Measurements from ENCODE around the gene FHAD1. TPM values are rescaled to one million over a fixed set of nuclear protein-coding genes. Genes with fewer than 3 reads are reported as not detected.
"Not testable (repeated sequence)": the region's sequence is repeated elsewhere in the genome, so short reads cannot be mapped to it uniquely, and the experiment has no call there.

FHAD1 gene
- total RNA-seq, 1 donor from 2014 or later = 2.1 TPM

DNA sequence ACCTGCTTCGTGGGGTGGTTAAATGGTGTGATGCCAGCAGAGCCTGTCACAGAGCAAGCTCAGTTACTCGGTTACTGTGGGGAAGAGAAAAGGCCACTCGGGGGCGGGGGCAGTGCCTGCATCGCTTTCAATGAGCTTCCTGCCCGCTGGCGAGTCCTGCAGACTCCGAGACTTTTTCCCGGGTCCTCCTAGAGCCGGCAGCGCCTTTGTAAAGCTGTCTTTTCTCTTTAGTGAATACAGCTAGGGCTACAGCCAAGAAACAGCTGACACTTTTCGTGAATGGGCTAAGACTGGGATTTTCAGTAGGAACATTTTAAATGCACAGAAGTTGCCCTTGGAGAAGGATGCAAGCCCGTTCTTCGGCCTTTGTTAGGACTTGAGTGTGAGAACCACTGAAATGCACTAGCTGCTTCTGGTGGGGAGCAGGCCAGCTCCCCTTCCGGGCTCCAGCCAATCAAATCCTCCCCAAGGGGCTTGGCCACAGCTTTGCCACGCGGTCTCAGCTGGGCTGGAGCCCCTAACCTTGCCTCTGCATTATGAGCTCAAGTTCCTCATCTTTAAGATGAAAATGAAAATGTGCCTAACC lies 139.2 kb downstream of the FHAD1 start:
- Histone ChIP-seq H3K27me3 (ENCODE audit: control insufficient read depth in 3 of 3, insufficient read depth in 3 of 3, low read length in 3 of 3) (peaks cover 26 to 43% (median 40%) of the 10 kb centered on the region in 3 donors), H3K27ac (ENCODE audit: low read depth, low read length) (no peak overlapping the region), H3K4me3 (ENCODE audit: low read length in 3 of 3) (no peak overlapping the region), H3K4me1 (ENCODE audit: control insufficient read depth in 3 of 3, insufficient read depth in 3 of 3, low read length in 3 of 3) (peaks cover 0 to 3% (median 0%) of the 10 kb centered on the region in 3 donors), H3K9me3 (ENCODE audit: control insufficient read depth in 3 of 3, low read length in 3 of 3) (no peaks in the 10 kb centered on the region), H3K9ac (ENCODE audit: low read depth in 1 of 3, low read length in 3 of 3) (no peak overlapping the region), H3K36me3 (ENCODE audit: control insufficient read depth in 3 of 3, insufficient read depth in 3 of 3, low read length in 3 of 3) (no peaks in the 10 kb centered on the region)

DNA sequence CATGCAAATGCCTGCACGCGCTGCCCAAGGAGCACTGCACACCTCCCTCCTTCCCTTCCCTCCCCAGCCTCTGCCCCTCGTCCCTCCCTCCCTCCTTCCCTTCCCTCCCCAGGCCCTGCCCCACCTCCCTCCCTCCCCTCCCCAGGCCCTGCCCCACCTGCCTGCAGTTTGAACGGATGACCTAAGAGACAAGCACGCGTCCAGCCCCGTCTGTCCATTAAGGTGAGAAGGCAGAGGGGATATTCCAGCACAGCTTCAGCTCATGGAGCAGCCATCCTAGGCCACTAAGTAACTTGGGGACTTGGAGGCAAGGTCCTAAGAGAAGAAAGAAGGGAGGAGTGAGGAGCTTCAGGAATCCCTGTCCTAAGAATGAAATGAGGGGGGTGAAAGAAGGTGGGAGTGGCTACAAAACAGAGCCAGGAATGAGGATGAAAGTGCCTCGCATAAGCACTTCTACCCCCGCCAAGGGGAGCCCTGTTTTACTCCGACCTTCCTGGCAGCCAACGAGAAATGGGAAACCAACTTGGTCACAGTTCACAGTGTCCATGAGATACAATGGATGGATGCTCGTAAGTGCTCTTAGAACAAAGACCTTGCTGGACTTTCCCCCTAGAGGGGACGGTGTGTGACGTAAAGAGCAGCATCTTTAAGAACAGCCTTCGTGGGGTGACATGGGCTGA lies 141.3 kb downstream of the FHAD1 start:
- H3K4me3 ChIP-seq (ENCODE audit: low read length in 3 of 3) = no peak overlapping the region
- H3K27ac ChIP-seq (ENCODE audit: low read depth, low read length) = no peak overlapping the region
- H3K4me1 ChIP-seq (ENCODE audit: control insufficient read depth in 3 of 3, insufficient read depth in 3 of 3, low read length in 3 of 3) = peaks cover 0 to 3% (median 0%) of the 10 kb centered on the region in 3 donors
- H3K9me3 ChIP-seq (ENCODE audit: control insufficient read depth in 3 of 3, low read length in 3 of 3) = no peaks in the 10 kb centered on the region
- peaks cover 26 to 41% (median 34%) of the 10 kb centered on the region in 3 donors for H3K27me3 ChIP-seq (ENCODE audit: control insufficient read depth in 3 of 3, insufficient read depth in 3 of 3, low read length in 3 of 3)
- H3K36me3 ChIP-seq (ENCODE audit: control insufficient read depth in 3 of 3, insufficient read depth in 3 of 3, low read length in 3 of 3) = no peaks in the 10 kb centered on the region
- no peak overlapping the region for H3K9ac ChIP-seq (ENCODE audit: low read depth in 1 of 3, low read length in 3 of 3)

DNA sequence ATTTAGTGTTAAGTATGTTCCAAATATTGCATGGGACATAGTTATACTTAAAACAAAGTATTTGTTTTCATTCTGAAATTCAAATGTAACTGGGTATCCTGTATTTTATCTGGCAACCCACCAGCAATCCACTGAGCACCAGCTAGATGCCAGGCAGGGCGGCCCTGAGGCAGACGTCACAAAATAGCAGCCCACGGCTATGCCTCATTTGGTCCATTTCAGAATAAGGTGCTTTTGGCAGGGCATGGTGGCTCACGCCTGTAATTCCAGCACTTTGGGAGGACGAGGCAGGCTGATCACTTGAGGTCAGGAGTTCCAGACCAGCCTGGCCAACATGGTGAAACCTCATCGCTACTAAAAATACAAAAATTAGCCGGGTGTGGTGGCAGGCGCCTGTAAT lies 142.8 kb downstream of the FHAD1 start:
- not testable (repeated sequence) for H3K4me3 ChIP-seq (ENCODE audit: low read length in 3 of 3); H3K9me3 ChIP-seq (ENCODE audit: control insufficient read depth in 3 of 3, low read length in 3 of 3); H3K36me3 ChIP-seq (ENCODE audit: control insufficient read depth in 3 of 3, insufficient read depth in 3 of 3, low read length in 3 of 3); H3K4me1 ChIP-seq (ENCODE audit: control insufficient read depth in 3 of 3, insufficient read depth in 3 of 3, low read length in 3 of 3); H3K27ac ChIP-seq (ENCODE audit: low read depth, low read length); H3K9ac ChIP-seq (ENCODE audit: low read depth in 1 of 3, low read length in 3 of 3)
- peaks cover 20 to 26% (median 21%) of the 10 kb centered on the region in 3 donors for H3K27me3 ChIP-seq (ENCODE audit: control insufficient read depth in 3 of 3, insufficient read depth in 3 of 3, low read length in 3 of 3)

DNA sequence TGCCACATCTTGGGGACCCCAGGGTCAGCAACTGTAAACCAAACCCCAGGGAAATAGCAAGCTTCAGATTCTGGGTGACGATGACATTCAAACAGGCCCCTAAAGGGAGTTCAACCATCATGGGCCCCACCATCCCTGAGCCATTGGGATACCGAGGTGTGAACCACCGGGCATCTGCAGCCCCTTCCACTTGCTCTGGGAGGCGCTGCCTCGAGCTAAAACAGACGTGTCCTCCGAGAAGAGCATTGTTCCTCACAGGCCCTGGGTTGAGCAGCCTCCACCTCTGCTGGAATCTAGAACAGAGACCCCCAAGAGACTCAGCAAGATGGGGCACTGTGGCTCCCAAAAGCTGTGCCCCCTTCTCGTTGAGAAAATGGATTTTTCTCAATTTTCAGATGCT lies 143.6 kb downstream of the FHAD1 start:
- peaks cover 17 to 26% (median 18%) of the 10 kb centered on the region in 3 donors for H3K27me3 ChIP-seq (ENCODE audit: control insufficient read depth in 3 of 3, insufficient read depth in 3 of 3, low read length in 3 of 3)
- no peak overlapping the region for H3K9ac ChIP-seq (ENCODE audit: low read depth in 1 of 3, low read length in 3 of 3)
- H3K4me3 ChIP-seq (ENCODE audit: low read length in 3 of 3) = no peak overlapping the region
- no peaks in the 10 kb centered on the region for H3K36me3 ChIP-seq (ENCODE audit: control insufficient read depth in 3 of 3, insufficient read depth in 3 of 3, low read length in 3 of 3)
- no peak overlapping the region for H3K27ac ChIP-seq (ENCODE audit: low read depth, low read length)
- H3K9me3 ChIP-seq (ENCODE audit: control insufficient read depth in 3 of 3, low read length in 3 of 3) = no peaks in the 10 kb centered on the region
- H3K4me1 ChIP-seq (ENCODE audit: control insufficient read depth in 3 of 3, insufficient read depth in 3 of 3, low read length in 3 of 3) = peaks cover 0 to 3% (median 0%) of the 10 kb centered on the region in 3 donors

DNA sequence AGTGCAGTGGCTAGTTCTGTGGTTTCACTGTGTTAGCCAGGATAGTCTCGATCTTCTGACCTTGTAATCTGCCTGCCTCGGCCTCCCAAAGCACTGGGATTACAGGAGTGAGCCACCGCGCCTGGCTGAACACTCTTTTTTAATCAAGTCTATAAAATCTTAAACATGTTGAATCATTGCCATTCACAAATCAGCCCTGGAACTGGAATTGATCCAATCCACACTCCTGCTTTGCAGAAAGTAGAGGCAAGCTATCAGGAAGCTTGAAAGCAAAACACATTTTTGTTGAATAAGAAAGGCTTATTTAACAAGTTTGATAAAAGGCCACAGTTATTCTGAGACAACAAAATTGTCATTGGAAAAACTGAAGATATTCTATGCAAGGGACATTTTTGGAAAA lies 144.3 kb downstream of the FHAD1 start:
- H3K9me3 ChIP-seq (ENCODE audit: control insufficient read depth in 3 of 3, low read length in 3 of 3) = no peaks in the 10 kb centered on the region

DNA sequence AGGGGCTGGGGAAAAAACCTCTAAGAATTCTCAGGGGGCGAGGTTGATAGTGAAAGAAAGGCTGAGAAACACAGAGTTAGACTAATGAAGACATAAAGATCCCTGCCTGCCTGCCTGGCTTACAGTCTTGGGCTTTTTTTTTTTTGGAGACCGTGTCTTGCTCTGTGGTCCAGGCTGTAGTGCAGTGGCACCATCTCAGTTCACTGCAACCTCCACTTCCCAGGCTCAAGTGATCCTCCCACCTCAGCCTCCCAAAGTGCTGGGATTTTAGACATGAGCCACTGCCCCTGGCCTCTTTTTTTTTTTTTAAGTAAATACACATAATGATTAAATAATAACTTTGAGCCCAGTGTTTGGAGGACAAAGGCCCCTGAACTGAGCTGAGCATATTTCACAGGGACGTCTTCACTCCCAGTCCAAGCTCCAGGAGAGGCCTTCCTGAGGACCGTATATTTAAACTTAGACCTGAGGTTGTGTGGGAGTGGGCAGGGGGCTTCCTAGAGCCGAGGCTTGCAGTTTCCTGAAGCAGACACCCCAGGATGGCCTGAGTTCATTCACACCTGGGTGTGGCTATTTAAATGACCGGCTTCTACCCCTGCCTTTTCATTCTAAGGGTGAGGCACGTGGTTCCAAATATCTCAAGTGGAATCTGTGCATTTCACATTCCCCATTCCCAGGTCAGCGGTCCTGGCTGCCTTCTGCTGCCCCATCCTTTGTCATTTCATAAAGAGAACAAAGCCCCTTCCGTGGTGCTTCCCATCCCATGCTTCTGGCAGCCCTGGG lies 146.6 kb downstream of the FHAD1 start:
- H3K36me3 ChIP-seq (ENCODE audit: control insufficient read depth in 3 of 3, insufficient read depth in 3 of 3, low read length in 3 of 3) = no peaks in the 10 kb centered on the region
- no peak overlapping the region for H3K27ac ChIP-seq (ENCODE audit: low read depth, low read length)
- H3K4me1 ChIP-seq (ENCODE audit: control insufficient read depth in 3 of 3, insufficient read depth in 3 of 3, low read length in 3 of 3) = no peaks in the 10 kb centered on the region
- no peak overlapping the region for H3K4me3 ChIP-seq (ENCODE audit: low read length in 3 of 3)
- peaks cover 2 to 7% (median 5%) of the 10 kb centered on the region in 3 donors for H3K27me3 ChIP-seq (ENCODE audit: control insufficient read depth in 3 of 3, insufficient read depth in 3 of 3, low read length in 3 of 3)
- no peaks in the 10 kb centered on the region for H3K9me3 ChIP-seq (ENCODE audit: control insufficient read depth in 3 of 3, low read length in 3 of 3)
- H3K9ac ChIP-seq (ENCODE audit: low read depth in 1 of 3, low read length in 3 of 3) = no peak overlapping the region

More for the DNA sequence above, 144.3 kb downstream of the FHAD1 start:
- H3K27ac ChIP-seq (ENCODE audit: low read depth, low read length) = no peak overlapping the region
- H3K27me3 ChIP-seq (ENCODE audit: control insufficient read depth in 3 of 3, insufficient read depth in 3 of 3, low read length in 3 of 3) = peaks cover 10 to 20% (median 13%) of the 10 kb centered on the region in 3 donors
- H3K4me1 ChIP-seq (ENCODE audit: control insufficient read depth in 3 of 3, insufficient read depth in 3 of 3, low read length in 3 of 3) = no peaks in the 10 kb centered on the region
- no peak overlapping the region for H3K4me3 ChIP-seq (ENCODE audit: low read length in 3 of 3)
- H3K36me3 ChIP-seq (ENCODE audit: control insufficient read depth in 3 of 3, insufficient read depth in 3 of 3, low read length in 3 of 3) = no peaks in the 10 kb centered on the region
- H3K9ac ChIP-seq (ENCODE audit: low read depth in 1 of 3, low read length in 3 of 3) = no peak overlapping the region

DNA sequence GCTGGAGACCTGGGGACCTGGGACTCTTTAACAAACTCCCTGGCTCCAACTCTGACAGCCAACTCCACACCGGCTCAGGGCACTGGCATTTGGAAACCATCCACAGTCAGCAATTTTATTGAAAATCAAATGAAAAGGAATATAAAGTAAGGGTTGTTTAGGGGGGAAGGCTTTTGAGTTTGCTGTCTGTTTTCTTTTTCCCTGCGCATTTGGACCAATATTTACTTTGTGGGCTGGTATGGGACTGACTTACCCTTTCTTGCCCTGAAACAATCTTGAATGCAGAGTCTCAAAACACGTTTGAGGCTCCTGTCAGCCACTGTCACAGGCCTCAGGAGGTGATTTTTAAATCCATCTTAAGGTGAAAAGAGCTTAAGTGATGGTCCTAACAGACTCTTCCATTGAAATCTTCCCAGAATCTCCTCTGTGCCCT lies 147.3 kb downstream of the FHAD1 start:
- no peak overlapping the region for H3K4me3 ChIP-seq (ENCODE audit: low read length in 3 of 3)
- H3K9ac ChIP-seq (ENCODE audit: low read depth in 1 of 3, low read length in 3 of 3) = no peak overlapping the region
- peaks cover 0 to 5% (median 0%) of the 10 kb centered on the region in 3 donors for H3K27me3 ChIP-seq (ENCODE audit: control insufficient read depth in 3 of 3, insufficient read depth in 3 of 3, low read length in 3 of 3)

DNA sequence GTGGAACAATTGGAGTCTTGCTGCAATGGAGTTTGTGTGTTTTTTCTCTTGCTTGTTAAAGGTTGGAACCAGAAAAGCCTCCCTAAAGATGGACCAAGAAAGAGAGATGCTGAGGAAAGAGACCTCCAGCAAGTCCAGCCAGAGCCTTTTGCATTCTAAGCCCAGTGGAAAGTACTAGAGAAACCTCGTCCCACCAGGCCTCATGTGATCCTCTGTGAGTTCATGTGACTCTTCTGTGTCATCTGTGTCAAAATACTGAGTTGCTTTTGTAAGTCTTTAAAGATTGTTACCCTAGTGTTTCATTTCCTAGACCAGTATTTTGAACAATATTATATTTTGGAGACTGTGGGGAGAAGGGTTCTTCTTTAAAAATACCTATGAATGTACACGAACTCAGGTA lies 150.2 kb downstream of the FHAD1 start:
- H3K36me3 ChIP-seq (ENCODE audit: control insufficient read depth in 3 of 3, insufficient read depth in 3 of 3, low read length in 3 of 3) = no peaks in the 10 kb centered on the region
- H3K9me3 ChIP-seq (ENCODE audit: control insufficient read depth in 3 of 3, low read length in 3 of 3) = peaks cover 3 to 6% (median 5%) of the 10 kb centered on the region in 3 donors
- H3K27ac ChIP-seq (ENCODE audit: low read depth, low read length) = no peak overlapping the region
- no peaks in the 10 kb centered on the region for H3K4me1 ChIP-seq (ENCODE audit: control insufficient read depth in 3 of 3, insufficient read depth in 3 of 3, low read length in 3 of 3)
- H3K4me3 ChIP-seq (ENCODE audit: low read length in 3 of 3) = no peak overlapping the region
- H3K9ac ChIP-seq (ENCODE audit: low read depth in 1 of 3, low read length in 3 of 3) = no peak overlapping the region
- H3K27me3 ChIP-seq (ENCODE audit: control insufficient read depth in 3 of 3, insufficient read depth in 3 of 3, low read length in 3 of 3) = peaks cover 0 to 5% (median 0%) of the 10 kb centered on the region in 3 donors

More for the DNA sequence above, 147.3 kb downstream of the FHAD1 start:
- Histone ChIP-seq H3K9me3 (ENCODE audit: control insufficient read depth in 3 of 3, low read length in 3 of 3) (no peaks in the 10 kb centered on the region), H3K36me3 (ENCODE audit: control insufficient read depth in 3 of 3, insufficient read depth in 3 of 3, low read length in 3 of 3) (no peaks in the 10 kb centered on the region), H3K4me1 (ENCODE audit: control insufficient read depth in 3 of 3, insufficient read depth in 3 of 3, low read length in 3 of 3) (no peaks in the 10 kb centered on the region), H3K27ac (ENCODE audit: low read depth, low read length) (no peak overlapping the region)

DNA sequence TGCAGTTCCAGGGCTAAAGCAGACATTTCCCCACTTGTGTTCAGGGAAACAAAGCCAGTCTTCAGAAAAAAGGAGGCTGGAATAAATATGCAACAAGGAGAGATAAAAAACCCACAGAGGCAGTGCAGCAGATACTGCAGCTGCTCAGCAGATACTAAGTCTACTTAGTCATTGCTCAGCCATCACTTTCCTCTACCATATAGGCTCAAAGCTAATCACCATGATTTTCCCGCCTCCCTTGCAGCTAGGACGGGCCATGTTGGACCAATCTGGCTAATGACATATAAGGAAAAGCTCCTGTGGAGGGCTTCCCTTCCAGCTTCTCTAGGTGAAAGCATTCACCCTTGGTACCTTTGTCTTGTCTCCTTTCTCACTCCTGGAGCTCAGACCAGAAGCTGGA lies 152.7 kb downstream of the FHAD1 start:
- no peaks in the 10 kb centered on the region for H3K36me3 ChIP-seq (ENCODE audit: control insufficient read depth in 3 of 3, insufficient read depth in 3 of 3, low read length in 3 of 3)
- peaks cover 0 to 5% (median 0%) of the 10 kb centered on the region in 3 donors for H3K27me3 ChIP-seq (ENCODE audit: control insufficient read depth in 3 of 3, insufficient read depth in 3 of 3, low read length in 3 of 3)
- H3K27ac ChIP-seq (ENCODE audit: low read depth, low read length) = no peak overlapping the region
- H3K9me3 ChIP-seq (ENCODE audit: control insufficient read depth in 3 of 3, low read length in 3 of 3) = peaks cover 3 to 6% (median 5%) of the 10 kb centered on the region in 3 donors
- no peak overlapping the region for H3K9ac ChIP-seq (ENCODE audit: low read depth in 1 of 3, low read length in 3 of 3)
- H3K4me1 ChIP-seq (ENCODE audit: control insufficient read depth in 3 of 3, insufficient read depth in 3 of 3, low read length in 3 of 3) = no peaks in the 10 kb centered on the region
- H3K4me3 ChIP-seq (ENCODE audit: low read length in 3 of 3) = no peak overlapping the region

DNA sequence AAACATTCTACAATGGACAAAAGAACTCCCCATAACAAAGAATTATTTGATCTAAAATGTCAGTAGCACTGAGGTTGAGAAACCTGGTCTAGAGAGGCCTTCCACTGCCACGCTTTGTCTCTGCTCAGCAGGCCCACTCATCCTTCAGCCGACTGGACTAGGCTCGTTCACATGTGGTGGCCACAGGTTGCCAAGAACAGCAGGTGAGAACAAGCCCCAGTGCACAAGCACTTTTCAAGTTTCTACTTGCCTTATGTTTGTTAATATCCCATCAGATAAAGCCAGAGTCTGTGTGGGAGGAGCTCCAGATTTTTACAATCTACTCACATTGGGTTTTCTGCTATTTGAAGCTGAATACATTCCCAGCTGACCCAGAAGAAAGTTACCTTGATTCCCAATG lies 153.6 kb downstream of the FHAD1 start:
- H3K9me3 ChIP-seq (ENCODE audit: control insufficient read depth in 3 of 3, low read length in 3 of 3) = peaks cover 3 to 6% (median 5%) of the 10 kb centered on the region in 3 donors
- H3K36me3 ChIP-seq (ENCODE audit: control insufficient read depth in 3 of 3, insufficient read depth in 3 of 3, low read length in 3 of 3) = no peaks in the 10 kb centered on the region
- no peaks in the 10 kb centered on the region for H3K4me1 ChIP-seq (ENCODE audit: control insufficient read depth in 3 of 3, insufficient read depth in 3 of 3, low read length in 3 of 3)
- H3K9ac ChIP-seq (ENCODE audit: low read depth in 1 of 3, low read length in 3 of 3) = no peak overlapping the region
- no peak overlapping the region for H3K27ac ChIP-seq (ENCODE audit: low read depth, low read length)
- no peaks in the 10 kb centered on the region for H3K27me3 ChIP-seq (ENCODE audit: control insufficient read depth in 3 of 3, insufficient read depth in 3 of 3, low read length in 3 of 3)
- H3K4me3 ChIP-seq (ENCODE audit: low read length in 3 of 3) = no peak overlapping the region
